Right atrium auricular region (tissue), 2 donors: ENCODE results near the gene OR10P1. TPM values are rescaled to one million over a fixed set of nuclear protein-coding genes. Genes with fewer than 3 reads are reported as not detected.
"Not testable (repeated sequence)": the region's sequence is repeated elsewhere in the genome, so short reads cannot be mapped to it uniquely, and the experiment has no call there.

Source experiments
- DNase-seq: peaks from one replicate; pipeline ENCODE4 v3.0.0-alpha.2; 2019; ENCODE audit warnings: low spot score
- H3K27ac ChIP-seq, 2 donors: fragments of 200-600 bp; sonication (generic); 1 replicate in 1 of 2; 2 replicates in 1 of 2; pipeline ENCODE4 v1.5.1; 2016 to 2019
- H3K27me3 ChIP-seq, 2 donors: fragments of 200-600 bp; sonication (generic); one replicate each; pipeline versions ENCODE4 v1.5.1 to v1.6.0; 2017 to 2019
- H3K36me3 ChIP-seq: fragments of 200-600 bp; sonication (generic); one replicate; pipeline ENCODE4 v1.5.1; 2016
- H3K4me1 ChIP-seq, 2 donors: fragments of 200-600 bp; sonication (generic); one replicate each; pipeline versions ENCODE4 v1.5.1 to v1.6.0; 2017 to 2019
- H3K4me3 ChIP-seq, 2 donors: fragments of 200-600 bp; sonication (generic); 1 replicate in 1 of 2; 2 replicates in 1 of 2; pipeline ENCODE4 v1.5.1; 2017 to 2019; ENCODE audit warnings: mild to moderate bottlenecking in 1 of 2, moderate library complexity in 1 of 2
- H3K9me3 ChIP-seq, 2 donors: fragments of 200-600 bp; sonication (generic); one replicate each; pipeline ENCODE4 v1.5.1; 2019
- CTCF ChIP-seq, 2 donors: fragments of 200-600 bp; sonication (generic); IDR thresholded peaks; one replicate each; pipeline ENCODE4 v1.5.1; 2019; ENCODE audit warnings: antibody characterized with exemption in 2 of 2
- total RNA-seq, 2 donors: library from RNA; depleted of rRNA; stranded (reverse); fragments of >200 nt; gene quantifications; one replicate each; pipeline ENCODE4 v1.1.0, GENCODE V29; 2016

The OR10P1 gene, protein sequence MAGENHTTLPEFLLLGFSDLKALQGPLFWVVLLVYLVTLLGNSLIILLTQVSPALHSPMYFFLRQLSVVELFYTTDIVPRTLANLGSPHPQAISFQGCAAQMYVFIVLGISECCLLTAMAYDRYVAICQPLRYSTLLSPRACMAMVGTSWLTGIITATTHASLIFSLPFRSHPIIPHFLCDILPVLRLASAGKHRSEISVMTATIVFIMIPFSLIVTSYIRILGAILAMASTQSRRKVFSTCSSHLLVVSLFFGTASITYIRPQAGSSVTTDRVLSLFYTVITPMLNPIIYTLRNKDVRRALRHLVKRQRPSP
- total RNA-seq = not detected

DNA sequence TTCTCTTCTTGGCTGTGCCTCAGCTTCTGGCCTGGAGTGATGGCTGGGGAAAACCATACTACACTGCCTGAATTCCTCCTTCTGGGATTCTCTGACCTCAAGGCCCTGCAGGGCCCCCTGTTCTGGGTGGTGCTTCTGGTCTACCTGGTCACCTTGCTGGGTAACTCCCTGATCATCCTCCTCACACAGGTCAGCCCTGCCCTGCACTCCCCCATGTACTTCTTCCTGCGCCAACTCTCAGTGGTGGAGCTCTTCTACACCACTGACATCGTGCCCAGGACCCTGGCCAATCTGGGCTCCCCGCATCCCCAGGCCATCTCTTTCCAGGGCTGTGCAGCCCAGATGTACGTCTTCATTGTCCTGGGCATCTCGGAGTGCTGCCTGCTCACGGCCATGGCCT is at the start of gene OR10P1:
Gene OR10P1, plus strand, starts transcription at position 40 of the 400 bp plus-strand sequence. Its CDS starts 0 bp downstream, at position 40.
- no peak for TF ChIP-seq CTCF (IDR thresholded peaks at IDR 0.05)
- H3K9me3 ChIP-seq = no peaks in the 10 kb centered on the region
- H3K36me3 ChIP-seq = no peaks in the 10 kb centered on the region
- H3K27ac ChIP-seq = peak within 1 kb of the TSS; percentile 81 to 92
- H3K27me3 ChIP-seq = no peaks in the 10 kb centered on the region
- peaks cover 0 to 29% of the 10 kb centered on the region in 2 donors for H3K4me1 ChIP-seq
- DNase-seq = no peak
- no peak within 1 kb of the TSS for H3K4me3 ChIP-seq

DNA sequence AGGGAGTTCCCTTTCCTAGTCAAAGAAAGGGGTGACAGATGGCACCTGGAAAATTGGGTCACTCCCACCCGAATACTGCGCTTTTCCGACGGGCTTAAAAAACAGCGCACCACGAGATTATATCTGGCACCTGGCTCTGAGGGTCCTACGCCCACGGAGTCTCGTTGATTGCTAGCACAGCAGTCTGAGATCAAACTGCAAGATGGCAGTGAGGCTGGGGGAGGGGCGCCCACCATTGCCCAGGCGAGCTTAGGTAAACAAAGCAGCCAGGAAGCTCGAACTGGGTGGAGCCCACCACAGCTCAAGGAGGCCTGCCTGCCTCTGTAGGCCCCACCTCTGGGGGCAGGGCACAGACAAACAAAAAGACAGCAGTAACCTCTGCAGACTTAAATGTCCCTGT is 46.5 kb upstream of the OR10P1 start:
- not testable (repeated sequence) for H3K27me3 ChIP-seq, H3K36me3 ChIP-seq, DNase-seq, H3K4me3 ChIP-seq, H3K4me1 ChIP-seq, H3K27ac ChIP-seq, H3K9me3 ChIP-seq

DNA sequence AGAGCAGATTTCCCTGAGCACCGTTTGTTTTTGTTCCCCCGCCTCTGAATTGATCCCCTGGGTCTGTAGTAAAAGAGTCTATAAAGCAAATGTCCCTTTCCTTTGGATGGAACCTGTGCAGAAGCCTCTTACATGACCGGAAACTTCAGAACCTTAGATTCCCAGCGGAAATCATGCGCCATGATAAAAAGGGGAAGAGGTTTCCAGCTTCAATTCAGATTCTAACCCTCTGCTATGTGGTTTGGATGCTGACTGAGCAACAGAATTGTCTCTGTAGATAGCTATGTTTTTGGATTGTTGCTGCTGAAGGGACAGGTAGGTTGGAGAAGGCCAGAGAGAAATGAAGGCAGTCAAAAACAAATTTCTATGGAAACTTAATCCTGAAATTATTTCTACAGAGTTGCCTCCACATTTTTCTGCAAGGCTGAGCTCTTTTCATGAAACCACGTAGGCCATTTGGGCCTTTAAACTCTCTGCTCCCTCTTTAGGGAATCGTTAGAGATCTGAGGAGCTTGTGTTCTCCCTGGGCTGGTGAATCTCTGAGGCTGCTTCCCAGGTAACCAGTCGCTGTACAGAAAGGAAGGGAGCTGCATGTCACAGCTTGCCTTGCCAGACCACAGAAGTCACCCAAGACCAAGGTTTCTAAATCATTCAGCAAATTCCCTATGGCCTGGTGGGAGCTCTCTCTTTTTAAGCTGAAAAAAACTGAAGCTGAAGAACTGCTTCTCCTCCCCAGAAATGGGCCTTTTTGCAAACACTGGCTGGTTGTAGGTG is 28.7 kb upstream of the OR10P1 start:
- Histone ChIP-seq H3K27me3 (no peaks in the 10 kb centered on the region), H3K9me3 (no peaks in the 10 kb centered on the region), H3K4me3 (no peak overlapping the region), H3K4me1 (no peaks in the 10 kb centered on the region), H3K36me3 (no peaks in the 10 kb centered on the region), H3K27ac (no peak overlapping the region)
- DNase-seq = no peak
- no peak for TF ChIP-seq CTCF (IDR thresholded peaks at IDR 0.05)

- no peaks in the 10 kb centered on the region for H3K36me3 ChIP-seq
- no peak for TF ChIP-seq CTCF (IDR thresholded peaks at IDR 0.05)
- no peaks in the 10 kb centered on the region for H3K4me1 ChIP-seq
- peaks cover 0 to 11% of the 10 kb centered on the region in 2 donors for H3K9me3 ChIP-seq
- no peak overlapping the region for H3K4me3 ChIP-seq
- no peak for DNase-seq
- H3K27me3 ChIP-seq = no peaks in the 10 kb centered on the region
- no peak overlapping the region for H3K27ac ChIP-seq
These were observed 26.1 kb upstream of the OR10P1 start for GRCh38 chr12:55610598-55610997.

DNA sequence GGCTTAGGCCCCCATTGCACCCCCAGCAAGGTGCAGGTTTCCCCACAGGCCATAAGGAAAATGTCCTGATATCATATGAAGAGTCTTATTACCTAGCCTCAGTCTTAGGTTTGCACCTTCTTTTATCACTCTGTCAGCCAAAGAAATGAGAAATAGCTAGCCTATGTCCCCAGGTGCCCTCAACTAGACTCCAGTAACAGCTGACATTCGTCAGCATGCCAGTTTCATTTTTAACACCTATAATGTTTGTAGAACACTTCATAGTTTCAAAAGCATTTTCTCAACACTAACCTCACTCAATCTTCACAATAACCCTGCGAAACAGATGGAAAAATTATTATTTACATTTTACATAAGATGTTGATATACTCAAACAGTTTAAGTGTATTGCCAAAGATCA is 24.0 kb upstream of the OR10P1 start:
- DNase-seq = no peak
- no peak overlapping the region for H3K27ac ChIP-seq
- no peak overlapping the region for H3K4me3 ChIP-seq
- H3K4me1 ChIP-seq = no peaks in the 10 kb centered on the region
- H3K36me3 ChIP-seq = no peaks in the 10 kb centered on the region
- peaks cover 4 to 26% of the 10 kb centered on the region in 2 donors for H3K9me3 ChIP-seq
- H3K27me3 ChIP-seq = no peaks in the 10 kb centered on the region
- TF ChIP-seq CTCF (IDR thresholded peaks at IDR 0.05) = no peak

DNA sequence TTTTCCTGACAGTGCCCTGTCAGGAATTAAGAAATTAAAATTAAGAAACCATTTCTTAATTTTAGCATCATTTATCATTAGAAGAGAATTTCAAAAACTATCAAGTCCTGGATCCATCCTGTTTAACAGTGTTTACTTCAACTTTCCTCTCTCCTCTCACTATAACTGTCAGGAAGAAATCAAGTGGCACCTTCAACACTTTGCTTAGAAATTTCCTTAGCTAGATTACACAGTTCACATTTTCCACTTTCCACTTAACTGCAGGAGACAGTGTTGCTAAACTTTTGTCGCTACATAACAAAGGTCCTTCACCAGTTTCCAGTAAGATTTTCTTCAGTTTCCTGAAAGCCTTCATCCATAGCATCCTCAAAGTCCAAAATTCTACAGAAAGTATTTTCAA is 21.9 kb upstream of the OR10P1 start:
- Histone ChIP-seq H3K9me3 (peaks cover 4 to 26% of the 10 kb centered on the region in 2 donors), H3K4me3 (no peak overlapping the region), H3K4me1 (no peaks in the 10 kb centered on the region), H3K27me3 (no peaks in the 10 kb centered on the region), H3K36me3 (no peaks in the 10 kb centered on the region), H3K27ac (no peak overlapping the region)
- no peak for TF ChIP-seq CTCF (IDR thresholded peaks at IDR 0.05)
- no peak for DNase-seq
